Measurements from ENCODE around the gene CD14.

DNA sequence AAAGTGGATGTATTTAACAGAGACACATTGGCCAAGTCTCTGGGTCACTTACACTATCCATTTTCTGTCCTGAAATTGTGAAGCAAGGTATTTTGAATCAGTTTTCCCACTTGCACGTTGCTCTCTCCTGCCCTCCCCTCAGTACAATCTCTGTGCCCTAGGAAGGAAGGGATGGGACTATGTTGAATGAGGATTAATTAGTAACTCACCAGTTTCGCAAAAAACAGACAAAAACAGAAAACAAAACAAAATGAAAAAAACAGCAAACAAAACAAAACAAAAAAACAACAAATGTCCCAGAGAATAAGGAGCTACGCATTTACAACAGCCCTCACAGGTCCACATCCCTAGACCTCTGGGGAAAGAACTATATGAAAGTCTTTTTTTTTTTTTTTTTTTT lies 1.1 kb upstream of the CD14 start:
- TF ChIP-seq CTCF (IDR thresholded peaks at IDR 0.05) (no peak), POLR2A (IDR thresholded peaks at IDR 0.05) (no peak)

All from Peyer's patch (tissue), 4 donors.